HG03196 (cell line): Measurements from ENCODE around the gene TPPP2.

Source experiments
- ATAC-seq: cut with Tn5 transposase; IDR thresholded peaks from one replicate; pipeline ENCODE4 v1.9.1; 2021; ENCODE audit not compliant: unreplicated experiment

Gene TPPP2

DNA sequence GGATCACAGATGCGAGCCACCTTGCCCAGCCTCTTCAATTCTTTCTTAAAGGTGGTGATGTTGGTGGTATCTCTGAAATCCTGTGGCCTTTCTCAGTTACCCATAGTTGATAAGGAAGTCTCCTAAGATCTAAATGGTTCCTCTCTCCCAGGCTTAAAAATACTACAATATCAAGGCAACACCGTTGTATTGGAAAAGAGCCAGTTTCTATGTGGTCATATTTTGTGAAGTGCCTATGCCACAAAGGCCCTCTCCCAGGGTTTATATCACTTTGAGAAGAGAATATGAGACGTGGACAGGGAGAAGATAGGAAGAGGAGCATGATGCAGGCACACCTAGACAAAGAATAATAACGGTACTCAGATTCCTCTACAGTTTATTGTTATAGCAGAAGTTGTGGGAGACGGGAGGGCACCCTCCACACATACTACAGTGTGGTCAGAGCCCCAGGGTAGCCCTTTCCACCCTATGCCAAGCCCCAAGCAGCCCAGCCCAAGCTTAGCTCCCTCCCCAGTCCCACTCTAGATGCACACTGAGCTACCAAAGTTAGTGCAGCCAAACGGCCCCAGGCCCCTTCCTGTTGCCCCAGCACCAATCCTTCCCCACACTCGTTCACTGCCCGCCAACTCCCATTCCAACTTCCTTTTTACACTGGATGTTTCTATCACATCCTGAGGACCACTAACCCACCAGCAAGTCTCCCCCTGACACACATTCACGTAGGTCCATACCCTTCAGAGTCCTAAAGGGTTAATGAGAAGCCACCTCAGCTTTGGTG, 13.4 kb upstream of the TPPP2 start:
- no peak for ATAC-seq

DNA sequence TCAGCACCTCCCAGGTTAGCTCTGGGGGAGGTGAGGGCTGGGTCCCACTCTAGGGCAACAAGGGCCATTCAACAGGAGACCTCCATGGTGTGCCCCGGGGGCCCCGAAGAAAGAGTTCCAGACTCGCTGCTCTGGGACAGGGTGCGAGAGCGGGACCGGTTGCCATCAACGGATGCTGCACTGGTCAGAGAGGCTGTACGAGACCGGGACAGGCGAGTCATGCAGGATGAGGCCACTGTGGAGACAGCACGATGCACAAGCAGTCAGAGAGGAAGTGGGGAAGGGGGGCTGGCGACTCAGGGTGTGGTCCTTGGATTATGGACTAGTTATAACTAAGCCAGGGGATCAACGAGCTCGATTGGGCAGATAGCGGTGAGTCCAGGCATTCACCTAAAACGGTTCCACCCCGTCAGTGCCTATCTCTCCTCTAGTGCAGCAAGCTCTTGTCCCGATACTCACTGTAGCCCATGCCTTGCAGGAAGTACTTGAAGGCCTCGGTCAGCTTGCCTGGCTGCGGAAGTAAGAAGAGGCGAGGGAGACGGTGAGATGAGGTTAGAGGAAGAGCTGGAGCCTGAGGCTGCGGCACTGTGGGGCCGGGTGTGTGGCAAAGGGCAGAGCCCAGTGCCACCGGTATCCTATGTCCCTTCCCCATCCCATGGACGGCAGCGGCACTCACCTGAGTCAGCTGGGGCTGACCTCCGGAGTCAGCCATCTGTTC, 12.3 kb upstream of the TPPP2 start:
- no peak for ATAC-seq

DNA sequence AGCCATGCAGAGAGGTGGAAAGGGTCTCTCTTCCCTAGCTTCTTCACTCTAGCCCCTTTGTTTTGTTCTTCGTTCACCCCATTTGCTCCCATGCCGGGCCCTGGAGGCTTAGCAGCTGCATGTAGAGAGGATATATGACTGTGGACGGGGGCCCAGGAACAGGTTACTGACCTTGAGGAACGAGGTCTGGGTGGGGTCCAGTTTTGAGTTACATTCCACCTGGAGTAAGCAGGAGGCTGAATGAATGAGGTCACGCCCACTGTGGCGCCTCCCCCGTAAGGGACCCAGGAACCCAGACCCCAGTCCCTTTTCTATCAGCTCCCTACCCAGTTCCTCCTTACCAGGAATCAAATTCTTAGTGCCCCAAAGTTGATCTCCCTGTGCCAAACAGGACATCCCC, 11.7 kb upstream of the TPPP2 start:
- no peak for ATAC-seq

DNA sequence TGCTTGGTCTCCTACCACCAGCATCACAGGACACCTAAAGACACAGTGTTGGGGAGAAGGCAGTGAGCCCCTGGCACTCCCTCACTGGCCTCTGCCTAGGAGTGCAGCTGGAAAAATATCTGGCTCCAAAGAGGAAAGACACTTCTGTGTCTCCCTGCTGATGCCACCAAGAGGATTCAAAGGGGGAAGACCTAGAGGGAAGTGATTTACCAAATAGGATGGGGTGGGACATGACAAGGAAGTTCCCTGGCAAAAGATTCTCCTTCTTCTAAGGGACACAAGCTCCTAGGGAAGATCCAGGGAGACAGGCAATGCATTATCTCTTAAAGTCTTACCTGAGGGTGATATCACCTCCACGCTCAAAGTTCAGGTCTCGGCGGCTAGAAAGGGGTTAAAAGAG, 11.2 kb upstream of the TPPP2 start:
- no peak for ATAC-seq

DNA sequence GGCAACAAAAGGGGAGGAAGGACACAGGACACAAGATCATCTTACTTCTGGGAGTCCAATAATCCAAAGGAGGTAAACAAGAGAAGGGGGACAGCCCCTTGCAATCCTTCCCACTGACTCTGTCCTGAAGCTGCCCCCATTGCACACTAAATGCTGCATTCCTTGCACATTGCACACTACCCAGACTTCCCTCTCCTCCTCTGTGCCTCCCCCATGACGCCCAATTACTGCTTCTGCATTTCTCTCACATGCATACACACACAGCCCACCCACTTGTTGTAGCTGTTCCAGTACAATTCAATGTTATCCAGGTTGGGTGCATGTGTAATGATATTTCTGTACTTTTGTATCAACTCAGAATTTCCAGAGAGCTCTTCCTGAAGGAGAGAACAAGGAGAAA, 10.7 kb upstream of the TPPP2 start:
- ATAC-seq = no peak

DNA sequence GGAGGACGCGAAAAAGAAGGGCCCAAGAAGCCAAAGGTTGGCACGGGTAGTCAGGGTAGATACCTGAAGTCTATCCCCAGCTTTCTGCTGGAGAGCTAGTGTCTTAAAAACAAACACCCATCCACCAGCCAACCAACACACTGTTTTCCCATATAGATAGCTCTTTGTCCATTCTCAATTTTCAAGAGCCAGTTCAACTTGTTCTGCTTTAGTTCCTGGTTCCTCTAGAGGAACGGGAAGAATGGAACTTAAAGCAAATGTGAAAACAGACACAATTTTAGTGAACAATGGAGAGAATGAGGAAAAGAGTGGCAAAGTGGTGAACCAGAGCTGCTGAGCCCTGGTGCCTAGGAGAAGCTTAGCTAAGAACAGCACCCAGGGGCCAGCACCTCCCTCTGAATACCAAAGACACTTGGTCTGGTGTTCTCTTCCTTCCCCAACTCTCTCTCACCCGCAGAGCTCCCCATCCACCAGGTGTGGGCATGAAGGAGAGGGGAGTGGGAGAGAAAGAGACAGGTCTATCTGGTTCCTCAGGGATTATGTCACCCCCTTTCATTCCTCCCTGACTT, 9.0 kb upstream of the TPPP2 start:
- no peak for ATAC-seq

DNA sequence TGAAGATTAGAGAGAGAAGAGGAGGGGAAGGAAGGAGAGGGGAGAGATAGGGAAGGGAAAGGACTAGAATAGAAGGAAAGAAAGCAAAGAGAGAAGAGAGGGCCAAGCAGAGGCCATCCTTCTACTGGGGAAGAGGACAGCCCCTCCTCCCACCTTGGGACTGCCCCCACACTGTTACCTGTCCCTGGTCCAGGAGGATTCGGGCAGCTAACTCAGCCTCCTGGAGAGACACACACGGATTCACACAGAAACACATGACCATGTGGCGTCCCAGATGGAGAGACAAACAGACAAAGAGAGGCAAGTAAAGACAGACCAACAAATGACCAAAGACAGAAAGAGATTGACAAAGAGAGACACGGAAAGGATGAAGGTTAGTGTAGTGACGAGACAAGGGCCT, 7.3 kb upstream of the TPPP2 start:
- ATAC-seq = no peak

DNA sequence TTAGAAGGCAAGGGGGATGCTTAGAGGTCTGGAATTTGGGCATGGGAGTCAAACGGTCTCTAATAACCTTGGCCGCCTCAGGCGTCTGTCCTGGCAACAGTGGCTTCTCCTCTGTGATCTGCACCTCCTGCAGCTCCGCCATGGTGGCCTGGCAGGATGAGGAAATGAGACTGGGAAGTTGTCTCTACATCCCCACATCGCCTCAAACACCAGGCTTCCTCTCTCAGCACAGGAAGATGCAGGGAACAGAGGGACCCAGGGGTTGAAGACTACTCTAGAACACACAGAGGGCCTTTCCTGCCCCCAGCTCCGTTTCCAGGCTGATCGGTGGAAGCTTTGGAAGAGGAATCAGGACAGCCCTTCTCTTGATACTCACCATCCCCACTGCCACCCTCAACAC, 6.8 kb upstream of the TPPP2 start:
- no peak for ATAC-seq

DNA sequence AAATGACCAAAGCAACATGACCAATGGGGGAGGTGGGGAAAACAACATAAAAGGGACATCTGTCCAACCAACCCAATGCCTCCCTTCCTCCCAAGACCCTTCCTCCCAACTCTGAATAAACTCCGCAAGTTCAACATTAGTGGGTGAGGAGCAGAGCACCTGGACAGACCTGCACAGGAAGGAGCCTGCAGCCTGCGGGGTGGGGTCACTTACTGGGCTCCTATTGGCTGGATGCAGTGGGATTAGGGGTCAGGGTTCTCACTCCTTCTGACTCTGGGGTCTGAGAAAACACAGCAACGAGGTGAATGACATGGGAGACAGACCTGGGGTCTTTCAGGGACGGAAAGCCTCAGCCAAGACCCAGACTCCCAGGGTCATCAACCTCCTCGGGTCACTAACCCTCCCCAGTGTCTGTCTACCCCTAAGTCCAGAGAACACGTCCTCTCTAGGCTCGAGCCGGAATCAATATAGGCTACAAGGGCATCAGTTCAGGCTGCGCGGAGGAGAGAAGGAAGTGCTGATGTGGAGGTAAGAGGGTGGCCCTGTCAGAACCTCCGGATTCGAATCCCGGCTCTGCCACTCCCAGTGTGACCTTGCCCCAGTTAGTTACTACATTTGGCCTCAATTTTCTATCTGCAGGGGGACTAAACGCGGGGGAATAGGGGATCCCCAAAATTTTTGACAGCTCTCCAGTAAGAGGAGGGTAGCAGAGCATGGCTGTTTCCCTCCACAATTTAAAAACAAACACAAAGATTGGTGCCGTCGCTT, 6.0 kb upstream of the TPPP2 start:
- no peak for ATAC-seq

DNA sequence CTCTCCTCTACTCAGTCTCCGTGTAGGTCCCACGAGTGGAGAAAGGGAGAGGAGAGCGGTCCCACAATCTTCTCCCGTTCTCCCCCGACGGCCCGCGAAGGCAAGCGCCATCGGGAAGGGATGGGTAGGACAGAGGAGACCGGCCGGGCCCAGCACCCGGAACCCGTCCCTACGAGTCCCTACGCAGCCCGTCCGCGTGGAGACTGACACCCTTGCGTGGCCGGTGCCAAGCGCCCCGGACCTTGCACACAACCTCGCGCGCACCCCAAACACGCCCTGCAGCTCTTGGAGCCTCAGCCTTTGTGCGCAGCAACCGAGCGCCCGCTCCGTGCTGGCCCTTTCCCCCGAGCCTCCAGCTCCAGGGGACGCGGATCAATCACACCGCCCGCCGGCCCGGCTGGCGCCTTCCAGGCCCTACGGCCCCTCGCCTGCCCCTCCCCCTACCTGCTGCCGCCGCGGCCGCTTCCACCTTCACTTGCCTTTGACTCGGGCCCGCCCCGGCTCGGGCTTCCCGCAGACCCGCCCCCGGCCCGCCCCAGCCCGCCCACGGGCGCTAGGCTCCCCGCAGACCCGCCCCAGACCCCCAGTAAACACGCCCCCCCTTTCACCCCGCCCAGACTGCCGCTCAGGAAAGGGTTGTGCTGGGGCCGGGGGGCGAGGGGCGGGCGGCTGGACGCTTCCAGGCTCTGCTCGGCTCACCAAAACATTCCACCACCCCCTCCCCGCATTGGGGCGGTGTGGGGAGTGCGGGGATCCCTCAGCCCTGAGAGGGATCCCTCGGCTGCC, 5.2 kb upstream of the TPPP2 start, which contains the start of gene NDRG2:
NDRG2 (minus strand) TSS at position 477 of the 786 bp plus-strand sequence. CDS start 1,746 bp downstream, outside the sequence.
- no peak for ATAC-seq

DNA sequence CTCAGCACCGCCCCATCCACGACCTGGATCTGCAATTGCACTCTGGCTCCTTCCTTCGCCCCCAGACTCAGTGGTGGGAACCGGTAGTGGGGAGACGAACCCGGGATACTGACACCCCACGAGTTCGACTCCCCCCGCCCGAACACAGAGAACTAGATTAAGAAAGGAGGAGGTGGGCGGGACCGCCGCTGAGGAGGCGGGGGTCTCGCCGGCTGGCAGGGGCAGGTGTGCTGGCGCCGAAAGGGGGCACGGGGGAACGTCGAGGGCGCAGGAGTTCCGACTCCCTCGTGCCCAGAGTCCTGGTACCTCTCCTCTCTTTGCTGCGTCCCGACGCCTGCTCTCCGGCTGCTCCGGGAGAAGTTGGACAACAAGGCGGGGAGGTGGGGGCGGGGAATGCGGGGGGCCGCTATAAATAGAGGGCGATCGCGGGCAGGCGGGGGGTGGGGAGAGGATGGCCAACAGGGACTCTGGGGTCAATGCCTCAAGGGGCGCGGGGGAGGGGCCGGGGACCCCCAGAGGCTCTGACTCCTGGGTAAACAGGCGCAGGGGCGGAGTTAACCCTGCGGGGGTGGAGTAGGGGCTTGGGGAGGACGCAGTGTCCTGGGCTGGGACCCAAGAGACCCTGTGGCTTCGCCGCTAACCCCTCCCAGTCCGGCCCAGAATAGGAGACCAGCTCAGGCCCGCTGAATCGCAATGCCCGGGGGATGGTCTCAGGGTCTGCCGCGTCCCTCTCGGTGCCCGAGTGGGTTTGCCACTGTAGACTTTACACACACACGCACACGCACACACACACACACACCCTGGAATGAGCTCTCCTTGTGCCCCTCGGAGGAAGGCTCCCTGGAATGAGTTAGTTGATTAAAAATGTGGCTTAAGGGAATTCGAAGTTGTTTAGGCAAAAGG, 4.4 kb upstream of the TPPP2 start:
- ATAC-seq = no peak

DNA sequence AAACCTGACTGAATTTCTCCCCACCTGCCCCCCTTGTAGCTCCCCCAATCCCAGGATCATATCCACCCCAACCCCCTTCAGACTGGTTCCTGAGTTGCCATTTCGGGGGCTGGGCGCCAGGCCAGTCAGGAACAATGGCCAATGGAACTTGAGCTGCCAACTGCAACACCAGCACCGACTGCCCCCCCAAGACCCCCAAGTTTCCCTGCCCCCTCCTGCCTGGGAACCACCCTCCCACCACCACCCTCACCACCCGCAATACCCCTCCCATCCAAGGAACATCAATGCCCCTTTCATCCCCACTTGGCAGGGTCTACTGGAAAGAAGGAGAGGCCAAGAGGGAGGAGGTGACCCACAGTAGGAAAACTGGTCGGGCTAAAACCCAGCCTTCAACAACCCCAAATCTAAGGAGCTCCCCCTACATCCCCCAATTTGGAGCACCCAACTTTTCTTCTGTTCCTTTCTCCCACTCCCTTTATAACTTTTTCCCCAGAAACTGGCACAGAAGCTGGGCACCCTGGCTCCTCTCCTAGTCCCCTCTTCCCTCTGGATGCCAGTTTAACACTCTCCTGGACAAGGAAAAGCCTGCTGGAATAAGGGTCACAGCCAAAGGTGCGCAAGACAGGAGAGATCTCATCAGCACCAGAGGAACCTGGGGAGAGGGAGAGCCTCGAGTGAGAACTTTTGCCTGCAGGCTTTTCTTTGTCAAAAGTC, 3.6 kb upstream of the TPPP2 start:
- ATAC-seq = no peak

DNA sequence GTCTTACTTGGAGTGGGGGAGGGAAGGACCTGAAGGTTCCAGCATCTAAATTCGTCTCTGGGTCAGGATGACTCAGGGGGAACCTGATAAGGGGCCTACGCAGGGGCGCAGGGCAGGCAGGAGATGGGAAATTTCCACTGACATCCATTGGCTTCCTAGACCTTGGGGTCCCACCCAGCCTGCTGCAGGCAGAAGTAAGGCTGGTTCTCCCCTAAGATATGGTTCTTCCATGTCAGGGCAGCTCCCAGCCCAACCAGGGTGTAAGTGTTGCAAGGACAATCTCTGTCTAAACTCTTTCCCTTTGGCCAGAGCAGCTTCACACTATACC, 3.1 kb upstream of the TPPP2 start:
- ATAC-seq = no peak

DNA sequence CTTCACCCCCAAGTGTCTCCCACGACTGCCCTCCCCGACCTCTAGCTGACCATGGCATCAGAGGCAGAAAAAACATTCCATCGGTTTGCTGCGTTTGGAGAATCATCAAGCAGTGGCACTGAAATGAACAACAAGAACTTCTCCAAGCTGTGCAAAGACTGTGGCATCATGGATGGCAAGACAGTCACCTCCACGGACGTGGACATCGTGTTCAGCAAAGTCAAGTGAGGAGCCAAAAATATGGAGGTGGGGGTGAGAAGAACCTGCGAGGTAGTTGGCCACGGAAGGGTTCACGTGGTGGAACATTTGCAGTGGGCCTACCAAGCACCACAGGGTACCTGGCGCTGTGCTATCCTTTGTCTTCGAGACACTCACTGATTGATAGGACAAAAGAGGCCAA, 514 bp downstream of the TPPP2 start:
- ATAC-seq = no peak

DNA sequence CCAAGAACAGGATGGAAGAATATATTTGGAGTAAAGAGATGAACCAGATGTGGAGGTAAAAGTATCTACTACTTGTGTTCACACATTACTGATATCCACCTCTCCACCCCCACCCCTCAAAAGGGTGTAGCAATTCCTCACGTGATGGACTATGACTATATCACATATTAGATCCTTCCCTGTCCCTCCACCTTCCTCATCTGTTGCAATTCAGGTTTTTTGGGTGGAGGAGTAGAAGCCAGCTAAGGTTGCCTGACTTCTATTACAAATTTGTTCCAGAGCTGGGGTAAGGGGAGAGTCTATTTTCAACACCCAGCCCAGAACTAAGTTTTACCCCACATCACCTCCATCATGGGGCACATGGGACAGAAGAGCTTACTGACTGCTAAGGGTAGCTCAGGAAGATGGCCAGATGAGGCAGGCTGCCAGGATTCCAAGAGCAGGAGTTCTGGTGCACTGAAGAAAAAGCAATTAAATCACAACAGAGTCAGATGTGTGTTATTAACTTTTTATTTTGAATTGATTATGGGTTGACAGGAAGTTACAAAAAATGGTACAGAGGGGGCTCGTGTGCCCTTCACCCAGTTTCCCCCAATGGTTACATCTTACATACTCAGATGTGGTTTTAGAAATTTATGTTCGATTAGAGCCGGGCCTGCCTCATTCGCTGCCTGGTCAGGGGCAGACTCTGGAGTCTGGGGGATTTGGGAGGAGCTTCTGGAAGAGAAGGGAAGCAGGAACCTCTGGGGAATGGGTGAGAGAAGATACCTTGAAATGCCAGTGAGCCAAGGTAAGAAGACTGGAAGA, 2.5 kb downstream of the TPPP2 start:
- no peak for ATAC-seq

DNA sequence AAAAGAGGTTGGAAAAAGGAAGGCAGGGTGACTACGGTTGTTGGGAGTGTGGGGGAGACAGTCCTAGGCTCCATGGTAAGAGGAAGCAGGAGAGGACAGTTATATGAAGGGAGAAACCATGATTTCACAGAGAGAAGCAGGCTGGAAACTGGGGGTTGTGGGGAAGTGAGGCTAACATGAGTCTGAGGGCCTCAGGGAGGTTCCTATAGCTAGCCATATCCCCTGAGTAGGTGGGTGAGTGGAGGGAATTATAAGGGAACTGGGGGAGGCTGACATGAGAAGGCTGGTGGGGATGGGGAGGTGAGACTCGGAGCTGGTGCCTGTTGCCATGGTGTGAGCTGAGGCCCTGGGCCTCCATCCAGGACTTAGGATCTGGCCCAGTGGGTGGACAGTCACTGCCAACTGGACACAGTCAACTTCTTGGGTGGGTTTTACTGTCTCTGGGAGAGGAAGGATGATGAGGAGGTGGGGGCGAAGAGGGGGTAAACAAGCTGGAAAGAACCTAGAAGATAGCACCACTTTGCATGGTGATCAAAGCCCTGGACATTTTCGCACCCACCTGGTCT, 3.2 kb downstream of the TPPP2 start:
- no peak for ATAC-seq

DNA sequence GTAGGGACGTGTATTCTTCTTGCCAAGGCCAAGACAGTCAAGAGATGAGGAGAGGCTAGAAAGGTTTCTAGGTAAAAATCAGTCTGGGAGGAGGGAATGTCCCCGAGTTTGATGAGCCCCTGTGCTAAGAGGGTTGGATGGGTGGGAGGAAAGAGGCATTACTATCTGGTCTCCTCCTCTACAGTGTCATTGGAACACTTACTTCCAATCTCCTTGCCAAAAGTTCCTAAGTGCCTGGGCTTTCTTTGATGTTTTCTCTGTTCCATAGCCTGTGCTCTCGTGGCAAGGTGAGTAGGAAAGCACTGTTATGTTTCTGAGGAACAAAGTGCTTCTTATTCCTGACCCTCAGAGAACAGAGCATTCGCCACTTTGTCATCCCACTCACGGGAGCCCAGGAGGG, 4.7 kb downstream of the TPPP2 start, which contains the start of gene RNASE13:
RNASE13 (minus strand) TSS at position 101 of the 400 bp plus-strand sequence. CDS start 519 bp downstream, outside the sequence.
- no peak for ATAC-seq

DNA sequence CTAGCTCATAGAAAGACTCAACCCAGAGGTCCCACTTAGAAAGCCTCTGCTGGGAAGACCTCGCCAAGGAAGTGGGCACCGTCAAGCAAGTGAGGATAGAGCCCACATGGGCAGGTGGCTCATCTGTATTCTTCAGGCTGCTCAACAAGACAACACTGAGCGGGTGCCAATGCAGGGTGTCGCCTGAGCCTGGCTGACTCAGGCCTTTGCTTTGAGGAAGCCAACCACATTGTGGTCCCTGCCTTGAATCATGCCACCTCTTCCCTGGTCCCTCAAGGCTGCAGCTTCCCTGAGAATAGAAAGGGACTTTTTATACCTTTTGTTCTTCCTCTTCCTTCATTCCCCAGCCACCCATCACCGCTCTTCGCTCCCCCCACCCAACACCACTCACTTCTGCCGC, 6.7 kb downstream of the TPPP2 start:
- ATAC-seq = no peak
